Stimulated activated CD4-positive, alpha-beta T cell treated with anti-CD3 and anti-CD28 coated beads, TNF-alpha, amount 100 ng/mL, for 24 hours (primary cell): Measurements from ENCODE around the gene CSNK2B.

Experiments used
- DNase-seq, 3 experiments: peaks; one replicate each; pipeline ENCODE4 v3.0.0-alpha.2; 2020; ENCODE audit warnings: low read depth in 3 of 3

The CSNK2B gene

GRCh38 chr6:31710523-31711219, 44.8 kb downstream of the CSNK2B start:
- DNase-seq, result no peak

DNA sequence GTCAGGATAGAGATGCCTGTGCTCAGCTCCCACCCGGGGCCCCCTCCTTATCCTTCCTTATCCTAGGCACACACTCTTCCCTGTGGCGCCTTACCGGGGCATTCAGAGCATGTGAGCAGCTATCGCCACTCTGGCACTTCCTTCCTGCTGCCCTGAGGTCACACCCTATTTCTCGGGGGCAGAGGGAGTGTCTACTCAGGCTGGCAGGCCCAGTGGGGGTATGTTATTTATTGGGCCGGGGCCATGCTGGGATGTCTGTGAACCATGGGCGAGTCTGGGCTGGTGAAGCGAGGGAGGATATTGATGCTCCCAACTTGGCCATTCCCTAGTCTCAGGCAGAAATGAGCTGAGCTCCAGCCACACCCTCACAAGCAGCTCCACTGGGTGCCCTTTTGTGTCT, 45.4 kb downstream of the CSNK2B start:
- DNase-seq, result no peak

GRCh38 chr6:31712296-31712695, 46.4 kb downstream of the CSNK2B start:
- no peak for DNase-seq

- no peak for DNase-seq
Observed at GRCh38 chr6:31713465-31713864, 47.6 kb downstream of the CSNK2B start.

- DNase-seq, result no peak
Observed at GRCh38 chr6:31713991-31714684, 48.3 kb downstream of the CSNK2B start.

GRCh38 chr6:31715022-31715958, 49.4 kb downstream of the CSNK2B start, which contains the start of gene LY6G6D:
Gene LY6G6D (plus strand): TSS chr6:31715348. CDS start chr6:31715356, 8 bp downstream.
- DNase-seq, result no peak

DNA sequence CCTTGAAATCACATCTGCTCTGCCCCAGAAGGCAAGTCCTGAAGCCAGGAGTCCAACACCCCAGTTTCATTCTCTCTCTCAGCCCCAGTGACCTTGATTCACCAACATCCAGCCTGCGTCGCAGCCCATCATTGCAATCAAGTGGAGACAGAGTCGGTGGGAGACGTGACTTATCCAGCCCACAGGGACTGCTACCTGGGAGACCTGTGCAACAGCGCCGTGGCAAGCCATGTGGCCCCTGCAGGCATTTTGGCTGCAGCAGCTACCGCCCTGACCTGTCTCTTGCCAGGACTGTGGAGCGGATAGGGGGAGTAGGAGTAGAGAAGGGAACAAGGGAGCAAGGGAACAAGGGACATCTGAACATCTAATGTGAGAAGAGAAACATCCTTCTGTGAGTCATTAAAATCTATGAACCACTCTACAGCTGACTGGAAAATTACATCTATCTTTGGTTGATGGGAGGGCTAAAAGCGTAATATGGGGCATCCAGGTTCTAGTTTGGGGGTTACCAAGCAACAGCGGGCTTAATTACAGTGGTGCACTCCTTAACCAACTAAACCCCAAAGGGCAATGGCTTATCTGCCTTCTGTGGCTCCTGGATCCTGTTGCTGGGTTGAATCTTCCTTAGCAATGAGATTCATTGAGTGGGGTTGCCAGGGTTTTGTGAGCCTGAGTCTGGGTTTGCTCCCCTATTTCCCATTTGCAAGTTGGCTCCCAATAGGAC, 51.8 kb downstream of the CSNK2B start:
- no peak for DNase-seq

DNA sequence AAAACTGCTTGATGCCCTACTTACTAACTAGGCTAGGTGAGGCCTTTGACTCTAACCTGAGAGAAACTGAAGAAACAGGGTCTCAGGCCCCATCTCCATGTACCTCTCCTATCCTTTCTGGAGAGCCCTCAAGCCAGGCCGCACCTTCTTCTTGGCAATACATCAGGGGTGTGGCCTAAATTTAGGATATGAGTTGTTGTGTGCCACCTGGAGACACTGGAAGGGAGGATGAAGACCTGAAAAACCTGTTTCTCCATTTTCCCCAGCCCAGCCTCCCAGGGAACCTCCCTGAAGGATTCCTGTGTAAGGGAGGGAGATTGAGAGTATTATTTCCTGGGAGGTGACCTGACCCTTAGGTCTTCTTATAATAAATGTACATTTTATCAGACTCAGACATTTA, 52.4 kb downstream of the CSNK2B start:
- DNase-seq, result no peak

- DNase-seq, result no peak
Observed at GRCh38 chr6:31719001-31719400, 53.1 kb downstream of the CSNK2B start.
